Measurements from ENCODE around the gene ZNF519. TPM values are rescaled to one million over a fixed set of nuclear protein-coding genes. Genes with fewer than 3 reads are reported as not detected.
"Not testable (repeated sequence)": the region's sequence is repeated elsewhere in the genome, so short reads cannot be mapped to it uniquely, and the experiment has no call there.

ZNF519 gene
- 1 to 10 TPM; 1.8 to 4.7 TPM for polyA plus RNA-seq

GRCh38 chr18:14132271-14132700 is at the start of gene ZNF519:
ZNF519 (minus strand) TSS chr18:14132435; CDS start chr18:14132277, 158 bp downstream.
- H3K9me3 ChIP-seq (ENCODE audit: control insufficient read depth in 2 of 2, insufficient read depth in 1 of 2, low read depth in 1 of 2, low read length in 1 of 2); H3K4me1 ChIP-seq (ENCODE audit: control insufficient read depth in 2 of 2, insufficient read depth in 2 of 2, low read length in 1 of 2); H3K36me3 ChIP-seq (ENCODE audit: control insufficient read depth in 2 of 2, insufficient read depth in 2 of 2, low read length in 1 of 2); H3K27me3 ChIP-seq (ENCODE audit: control insufficient read depth in 1 of 2, insufficient read depth in 2 of 2, low read length in 2 of 2): not testable (repeated sequence)
- Histone ChIP-seq H3K4me3 (ENCODE audit: low read depth in 1 of 2, low read length in 2 of 2) (peak within 1 kb of the TSS; percentile 65 to 77), H3K27ac (ENCODE audit: low read depth in 2 of 2, low read length in 1 of 2) (peak within 1 kb of the TSS; percentile 52 to 70)
- WGBS, 2 donors = 0 to 1% methylated on average over 20 of the region's 20 CpGs

- Histone ChIP-seq H3K27ac (ENCODE audit: low read depth in 2 of 2, low read length in 1 of 2) (no peak overlapping the region), H3K4me3 (ENCODE audit: low read depth in 1 of 2, low read length in 2 of 2) (peak overlapping the region; percentile 57 to 67), H3K27me3 (ENCODE audit: control insufficient read depth in 1 of 2, insufficient read depth in 2 of 2, low read length in 2 of 2) (no peaks in the 10 kb centered on the region), H3K36me3 (ENCODE audit: control insufficient read depth in 2 of 2, insufficient read depth in 2 of 2, low read length in 1 of 2) (no peaks in the 10 kb centered on the region), H3K4me1 (ENCODE audit: control insufficient read depth in 2 of 2, insufficient read depth in 2 of 2, low read length in 1 of 2) (peaks cover 0 to 5% of the 10 kb centered on the region in 2 donors), H3K9me3 (ENCODE audit: control insufficient read depth in 2 of 2, insufficient read depth in 1 of 2, low read depth in 1 of 2, low read length in 1 of 2) (no peaks in the 10 kb centered on the region)
- 6 to 14% methylated on average over 23 to 28 of the region's 28 CpGs for WGBS, 2 donors
These were observed 47.1 kb upstream of the ZNF519 start for GRCh38 chr18:14179306-14179705.

- 31 to 35% methylated on average over 59 to 61 of the region's 61 CpGs for WGBS, 2 donors
- not testable (repeated sequence) for H3K36me3 ChIP-seq (ENCODE audit: control insufficient read depth in 2 of 2, insufficient read depth in 2 of 2, low read length in 1 of 2); H3K9me3 ChIP-seq (ENCODE audit: control insufficient read depth in 2 of 2, insufficient read depth in 1 of 2, low read depth in 1 of 2, low read length in 1 of 2); H3K27me3 ChIP-seq (ENCODE audit: control insufficient read depth in 1 of 2, insufficient read depth in 2 of 2, low read length in 2 of 2); H3K27ac ChIP-seq (ENCODE audit: low read depth in 2 of 2, low read length in 1 of 2)
- Histone ChIP-seq H3K4me1 (ENCODE audit: control insufficient read depth in 2 of 2, insufficient read depth in 2 of 2, low read length in 1 of 2) (peaks cover 0 to 11% of the 10 kb centered on the region in 2 donors), H3K4me3 (ENCODE audit: low read depth in 1 of 2, low read length in 2 of 2) (peak overlapping the region; percentile 57 to 67)
These were observed 46.3 kb upstream of the ZNF519 start for GRCh38 chr18:14178321-14179196.

- H3K4me3 ChIP-seq (ENCODE audit: low read depth in 1 of 2, low read length in 2 of 2); H3K36me3 ChIP-seq (ENCODE audit: control insufficient read depth in 2 of 2, insufficient read depth in 2 of 2, low read length in 1 of 2); H3K27ac ChIP-seq (ENCODE audit: low read depth in 2 of 2, low read length in 1 of 2); H3K27me3 ChIP-seq (ENCODE audit: control insufficient read depth in 1 of 2, insufficient read depth in 2 of 2, low read length in 2 of 2); H3K9me3 ChIP-seq (ENCODE audit: control insufficient read depth in 2 of 2, insufficient read depth in 1 of 2, low read depth in 1 of 2, low read length in 1 of 2): not testable (repeated sequence)
- WGBS, 2 donors = 94 to 96% methylated on average over 35 to 48 of the region's 48 CpGs
- H3K4me1 ChIP-seq (ENCODE audit: control insufficient read depth in 2 of 2, insufficient read depth in 2 of 2, low read length in 1 of 2) = peaks cover 0 to 17% of the 10 kb centered on the region in 2 donors
These were observed 45.5 kb upstream of the ZNF519 start for GRCh38 chr18:14177540-14178320.

- WGBS, 2 donors = 81 to 90% methylated on average over 6 of the region's 6 CpGs
- not testable (repeated sequence) for H3K27ac ChIP-seq (ENCODE audit: low read depth in 2 of 2, low read length in 1 of 2); H3K27me3 ChIP-seq (ENCODE audit: control insufficient read depth in 1 of 2, insufficient read depth in 2 of 2, low read length in 2 of 2); H3K36me3 ChIP-seq (ENCODE audit: control insufficient read depth in 2 of 2, insufficient read depth in 2 of 2, low read length in 1 of 2); H3K4me3 ChIP-seq (ENCODE audit: low read depth in 1 of 2, low read length in 2 of 2); H3K9me3 ChIP-seq (ENCODE audit: control insufficient read depth in 2 of 2, insufficient read depth in 1 of 2, low read depth in 1 of 2, low read length in 1 of 2)
- H3K4me1 ChIP-seq (ENCODE audit: control insufficient read depth in 2 of 2, insufficient read depth in 2 of 2, low read length in 1 of 2) = peaks cover 0 to 26% of the 10 kb centered on the region in 2 donors
These were observed 43.2 kb upstream of the ZNF519 start for GRCh38 chr18:14175404-14175803.

GRCh38 chr18:14174706-14175085 is 42.5 kb upstream of the ZNF519 start:
- peaks cover 0 to 27% of the 10 kb centered on the region in 2 donors for H3K4me1 ChIP-seq (ENCODE audit: control insufficient read depth in 2 of 2, insufficient read depth in 2 of 2, low read length in 1 of 2)
- H3K9me3 ChIP-seq (ENCODE audit: control insufficient read depth in 2 of 2, insufficient read depth in 1 of 2, low read depth in 1 of 2, low read length in 1 of 2) = no peaks in the 10 kb centered on the region
- no peaks in the 10 kb centered on the region for H3K27me3 ChIP-seq (ENCODE audit: control insufficient read depth in 1 of 2, insufficient read depth in 2 of 2, low read length in 2 of 2)
- H3K27ac ChIP-seq (ENCODE audit: low read depth in 2 of 2, low read length in 1 of 2) = peak overlapping the region; percentile 61 to 77
- no peaks in the 10 kb centered on the region for H3K36me3 ChIP-seq (ENCODE audit: control insufficient read depth in 2 of 2, insufficient read depth in 2 of 2, low read length in 1 of 2)
- WGBS, 2 donors = 72 to 75% methylated on average over 5 of the region's 5 CpGs
- no peak overlapping the region for H3K4me3 ChIP-seq (ENCODE audit: low read depth in 1 of 2, low read length in 2 of 2)

GRCh38 chr18:14174002-14174705 is 41.9 kb upstream of the ZNF519 start:
- WGBS, 2 donors = 80 to 86% methylated on average over 4 to 6 of the region's 7 CpGs
- not testable (repeated sequence) for H3K4me3 ChIP-seq (ENCODE audit: low read depth in 1 of 2, low read length in 2 of 2); H3K36me3 ChIP-seq (ENCODE audit: control insufficient read depth in 2 of 2, insufficient read depth in 2 of 2, low read length in 1 of 2); H3K27me3 ChIP-seq (ENCODE audit: control insufficient read depth in 1 of 2, insufficient read depth in 2 of 2, low read length in 2 of 2); H3K9me3 ChIP-seq (ENCODE audit: control insufficient read depth in 2 of 2, insufficient read depth in 1 of 2, low read depth in 1 of 2, low read length in 1 of 2)
- Histone ChIP-seq H3K4me1 (ENCODE audit: control insufficient read depth in 2 of 2, insufficient read depth in 2 of 2, low read length in 1 of 2) (peaks cover 0 to 27% of the 10 kb centered on the region in 2 donors), H3K27ac (ENCODE audit: low read depth in 2 of 2, low read length in 1 of 2) (peak overlapping the region; percentile 70 to 82)

GRCh38 chr18:14173116-14173951 is 41.1 kb upstream of the ZNF519 start:
- H3K36me3 ChIP-seq (ENCODE audit: control insufficient read depth in 2 of 2, insufficient read depth in 2 of 2, low read length in 1 of 2); H3K27me3 ChIP-seq (ENCODE audit: control insufficient read depth in 1 of 2, insufficient read depth in 2 of 2, low read length in 2 of 2); H3K9me3 ChIP-seq (ENCODE audit: control insufficient read depth in 2 of 2, insufficient read depth in 1 of 2, low read depth in 1 of 2, low read length in 1 of 2); H3K4me3 ChIP-seq (ENCODE audit: low read depth in 1 of 2, low read length in 2 of 2): not testable (repeated sequence)
- whole genome bisulfite sequencing, 2 donors = 55 to 67% methylated on average over 11 of the region's 11 CpGs
- H3K27ac ChIP-seq (ENCODE audit: low read depth in 2 of 2, low read length in 1 of 2) = peak overlapping the region; percentile 82 to 85
- peaks cover 0 to 27% of the 10 kb centered on the region in 2 donors for H3K4me1 ChIP-seq (ENCODE audit: control insufficient read depth in 2 of 2, insufficient read depth in 2 of 2, low read length in 1 of 2)

Measured in esophagus (tissue), 2 donors.